HEK293 (cell line): ENCODE results near the gene RIPK3.

Experiments
- CTCF ChIP-seq: fragments of 450-650 bp; formaldehyde crosslinking; IDR thresholded peaks from 2 replicates; pipeline ENCODE4 v1.5.1; 2016; ENCODE audit warnings: missing biosample characterization, missing genetic modification characterization
- INSM2 ChIP-seq: fragments of 450-650 bp; formaldehyde crosslinking; IDR thresholded peaks from 2 replicates; pipeline ENCODE4 v1.5.1; 2016; ENCODE audit warnings: missing biosample characterization, missing genetic modification characterization
- SP2 ChIP-seq: fragments of 450-650 bp; formaldehyde crosslinking; IDR thresholded peaks from 2 replicates; pipeline ENCODE4 v1.5.1; 2016; ENCODE audit warnings: missing biosample characterization, missing genetic modification characterization
- TCF7L2 ChIP-seq: IDR thresholded peaks from 2 replicates; pipeline ENCODE4 v1.6.1; 2011; ENCODE audit warnings: low read depth, mild to moderate bottlenecking, inconsistent platforms, low read length, moderate library complexity, borderline replicate concordance
- YY1 ChIP-seq: fragments of 450-650 bp; formaldehyde crosslinking; IDR thresholded peaks from 2 replicates; pipeline ENCODE4 v1.5.1; 2018; ENCODE audit warnings: missing biosample characterization, missing genetic modification characterization
- ZBTB17 ChIP-seq: fragments of 450-650 bp; formaldehyde crosslinking; IDR thresholded peaks from 2 replicates; pipeline ENCODE4 v1.5.1; 2016; ENCODE audit warnings: missing biosample characterization, missing genetic modification characterization
- ZFP37 ChIP-seq: fragments of 450-650 bp; formaldehyde crosslinking; IDR thresholded peaks from 2 replicates; pipeline ENCODE4 v1.5.1; 2016; ENCODE audit warnings: missing biosample characterization, missing genetic modification characterization
- ZNF175 ChIP-seq: fragments of 450-650 bp; formaldehyde crosslinking; IDR thresholded peaks from 2 replicates; pipeline ENCODE4 v1.5.1; 2016; ENCODE audit warnings: missing biosample characterization, missing genetic modification characterization
- ZNF280C ChIP-seq: fragments of 450-650 bp; formaldehyde crosslinking; IDR thresholded peaks from 2 replicates; pipeline ENCODE4 v1.5.1; 2016; ENCODE audit warnings: missing biosample characterization, missing genetic modification characterization
- ZNF76 ChIP-seq: fragments of 450-650 bp; formaldehyde crosslinking; IDR thresholded peaks from 2 replicates; pipeline ENCODE4; 2016; ENCODE audit warnings: low read depth, missing biosample characterization, missing genetic modification characterization, borderline replicate concordance
- ZNF830 ChIP-seq: fragments of 450-650 bp; IDR thresholded peaks from 2 replicates; pipeline ENCODE4 v1.5.0; 2018; ENCODE audit warnings: missing biosample characterization, missing genetic modification characterization, low read depth, mild to moderate bottlenecking, moderate library complexity
- ZNF843 ChIP-seq: fragments of 450-650 bp; formaldehyde crosslinking; IDR thresholded peaks from 2 replicates; pipeline ENCODE4 v1.5.1; 2016; ENCODE audit warnings: missing biosample characterization, missing genetic modification characterization
- TF ChIP-seq, protein P1 (sequence below): fragments of 450-650 bp; formaldehyde crosslinking; IDR thresholded peaks from 2 replicates; pipeline ENCODE4 v1.5.1; 2016; ENCODE audit warnings: missing biosample characterization, missing genetic modification characterization
- TF ChIP-seq, protein P2 (sequence below): fragments of 450-650 bp; formaldehyde crosslinking; IDR thresholded peaks from 2 replicates; pipeline ENCODE4 v1.5.1; 2016; ENCODE audit warnings: missing biosample characterization, missing genetic modification characterization, low read depth

DNA sequence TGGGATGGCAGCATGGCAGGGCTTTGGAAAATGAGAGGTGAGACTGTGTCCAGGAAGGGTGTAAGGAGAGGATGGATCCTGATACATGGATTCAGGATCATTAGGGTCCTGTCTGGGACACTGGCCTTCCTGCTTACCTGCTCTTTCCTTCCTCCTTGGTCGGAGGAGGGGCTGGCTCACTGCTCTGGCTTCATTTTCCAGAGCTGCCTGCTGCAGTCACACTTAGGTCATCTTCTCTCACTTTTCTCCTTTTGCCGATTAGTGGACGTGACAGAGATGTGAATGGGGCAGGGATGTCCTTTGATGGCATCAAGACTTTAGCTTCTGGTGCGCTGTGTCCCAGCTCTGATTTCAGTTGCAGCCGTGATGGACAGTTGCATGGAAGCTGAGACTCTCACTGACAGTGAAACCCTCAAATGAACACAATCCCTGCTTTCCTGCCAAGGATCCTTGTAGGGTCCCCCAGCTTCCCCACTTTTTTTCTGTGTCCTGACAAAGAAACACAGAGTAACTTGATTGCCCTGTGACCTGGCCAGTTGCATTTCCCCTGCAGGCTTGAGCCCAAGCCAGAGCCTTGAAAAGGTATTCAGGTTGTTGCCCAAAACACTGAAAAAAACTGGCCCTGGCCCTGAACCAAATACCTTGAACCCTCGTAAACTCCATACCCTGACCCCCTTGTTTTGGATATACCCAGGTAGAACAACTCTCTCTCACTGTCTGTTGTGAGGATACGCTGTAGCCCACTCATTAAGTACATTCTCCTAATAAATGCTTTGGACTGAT lies 31.3 kb downstream of the RIPK3 start:
- TF ChIP-seq YY1, result no peak
- no peak for TF ChIP-seq SP2 (tag by site-specific recombination)
- no peak for TF ChIP-seq ZNF175
- TF ChIP-seq, protein P1, sequence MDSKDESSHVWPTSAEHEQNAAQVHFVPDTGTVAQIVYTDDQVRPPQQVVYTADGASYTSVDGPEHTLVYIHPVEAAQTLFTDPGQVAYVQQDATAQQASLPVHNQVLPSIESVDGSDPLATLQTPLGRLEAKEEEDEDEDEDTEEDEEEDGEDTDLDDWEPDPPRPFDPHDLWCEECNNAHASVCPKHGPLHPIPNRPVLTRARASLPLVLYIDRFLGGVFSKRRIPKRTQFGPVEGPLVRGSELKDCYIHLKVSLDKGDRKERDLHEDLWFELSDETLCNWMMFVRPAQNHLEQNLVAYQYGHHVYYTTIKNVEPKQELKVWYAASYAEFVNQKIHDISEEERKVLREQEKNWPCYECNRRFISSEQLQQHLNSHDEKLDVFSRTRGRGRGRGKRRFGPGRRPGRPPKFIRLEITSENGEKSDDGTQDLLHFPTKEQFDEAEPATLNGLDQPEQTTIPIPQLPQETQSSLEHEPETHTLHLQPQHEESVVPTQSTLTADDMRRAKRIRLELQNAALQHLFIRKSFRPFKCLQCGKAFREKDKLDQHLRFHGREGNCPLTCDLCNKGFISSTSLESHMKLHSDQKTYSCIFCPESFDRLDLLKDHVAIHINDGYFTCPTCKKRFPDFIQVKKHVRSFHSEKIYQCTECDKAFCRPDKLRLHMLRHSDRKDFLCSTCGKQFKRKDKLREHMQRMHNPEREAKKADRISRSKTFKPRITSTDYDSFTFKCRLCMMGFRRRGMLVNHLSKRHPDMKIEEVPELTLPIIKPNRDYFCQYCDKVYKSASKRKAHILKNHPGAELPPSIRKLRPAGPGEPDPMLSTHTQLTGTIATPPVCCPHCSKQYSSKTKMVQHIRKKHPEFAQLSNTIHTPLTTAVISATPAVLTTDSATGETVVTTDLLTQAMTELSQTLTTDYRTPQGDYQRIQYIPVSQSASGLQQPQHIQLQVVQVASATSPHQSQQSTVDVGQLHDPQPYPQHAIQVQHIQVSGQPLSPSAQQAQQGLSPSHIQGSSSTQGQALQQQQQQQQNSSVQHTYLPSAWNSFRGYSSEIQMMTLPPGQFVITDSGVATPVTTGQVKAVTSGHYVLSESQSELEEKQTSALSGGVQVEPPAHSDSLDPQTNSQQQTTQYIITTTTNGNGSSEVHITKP (tag by site-specific recombination), result no peak
- no peak for TF ChIP-seq ZNF280C
- TF ChIP-seq, protein P2, sequence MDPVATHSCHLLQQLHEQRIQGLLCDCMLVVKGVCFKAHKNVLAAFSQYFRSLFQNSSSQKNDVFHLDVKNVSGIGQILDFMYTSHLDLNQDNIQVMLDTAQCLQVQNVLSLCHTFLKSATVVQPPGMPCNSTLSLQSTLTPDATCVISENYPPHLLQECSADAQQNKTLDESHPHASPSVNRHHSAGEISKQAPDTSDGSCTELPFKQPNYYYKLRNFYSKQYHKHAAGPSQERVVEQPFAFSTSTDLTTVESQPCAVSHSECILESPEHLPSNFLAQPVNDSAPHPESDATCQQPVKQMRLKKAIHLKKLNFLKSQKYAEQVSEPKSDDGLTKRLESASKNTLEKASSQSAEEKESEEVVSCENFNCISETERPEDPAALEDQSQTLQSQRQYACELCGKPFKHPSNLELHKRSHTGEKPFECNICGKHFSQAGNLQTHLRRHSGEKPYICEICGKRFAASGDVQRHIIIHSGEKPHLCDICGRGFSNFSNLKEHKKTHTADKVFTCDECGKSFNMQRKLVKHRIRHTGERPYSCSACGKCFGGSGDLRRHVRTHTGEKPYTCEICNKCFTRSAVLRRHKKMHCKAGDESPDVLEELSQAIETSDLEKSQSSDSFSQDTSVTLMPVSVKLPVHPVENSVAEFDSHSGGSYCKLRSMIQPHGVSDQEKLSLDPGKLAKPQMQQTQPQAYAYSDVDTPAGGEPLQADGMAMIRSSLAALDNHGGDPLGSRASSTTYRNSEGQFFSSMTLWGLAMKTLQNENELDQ (tag by site-specific recombination), result no peak
- no peak for TF ChIP-seq ZNF830 (tag by site-specific recombination)
- TF ChIP-seq ZNF76, result no peak
- TF ChIP-seq CTCF (tag by site-specific recombination), result no peak
- TF ChIP-seq ZFP37 (tag by site-specific recombination), result no peak
- TF ChIP-seq ZNF843 (tag by site-specific recombination), result no peak
- TF ChIP-seq INSM2, result no peak
- no peak for TF ChIP-seq TCF7L2
- TF ChIP-seq ZBTB17 (tag by site-specific recombination), result no peak; the same call in 1 of the 2 replicates
